ENCODE data around the gene SNAP91.

- TF ChIP-seq EZH2phosphoT487 (IDR thresholded peaks at IDR 0.05; ENCODE audit: low read depth, severe bottlenecking, unreplicated experiment): no peak
- TF ChIP-seq, protein P1, sequence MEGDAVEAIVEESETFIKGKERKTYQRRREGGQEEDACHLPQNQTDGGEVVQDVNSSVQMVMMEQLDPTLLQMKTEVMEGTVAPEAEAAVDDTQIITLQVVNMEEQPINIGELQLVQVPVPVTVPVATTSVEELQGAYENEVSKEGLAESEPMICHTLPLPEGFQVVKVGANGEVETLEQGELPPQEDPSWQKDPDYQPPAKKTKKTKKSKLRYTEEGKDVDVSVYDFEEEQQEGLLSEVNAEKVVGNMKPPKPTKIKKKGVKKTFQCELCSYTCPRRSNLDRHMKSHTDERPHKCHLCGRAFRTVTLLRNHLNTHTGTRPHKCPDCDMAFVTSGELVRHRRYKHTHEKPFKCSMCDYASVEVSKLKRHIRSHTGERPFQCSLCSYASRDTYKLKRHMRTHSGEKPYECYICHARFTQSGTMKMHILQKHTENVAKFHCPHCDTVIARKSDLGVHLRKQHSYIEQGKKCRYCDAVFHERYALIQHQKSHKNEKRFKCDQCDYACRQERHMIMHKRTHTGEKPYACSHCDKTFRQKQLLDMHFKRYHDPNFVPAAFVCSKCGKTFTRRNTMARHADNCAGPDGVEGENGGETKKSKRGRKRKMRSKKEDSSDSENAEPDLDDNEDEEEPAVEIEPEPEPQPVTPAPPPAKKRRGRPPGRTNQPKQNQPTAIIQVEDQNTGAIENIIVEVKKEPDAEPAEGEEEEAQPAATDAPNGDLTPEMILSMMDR (IDR thresholded peaks at IDR 0.05; ENCODE audit: poor library complexity): no peak
- TF ChIP-seq EZH2 (IDR thresholded peaks at IDR 0.05; ENCODE audit: borderline replicate concordance): no peak
Measured at GRCh38 chr6:83735461-83735860, 26.6 kb upstream of the SNAP91 start.
